ENCODE measurements around the gene CYTH4. TPM values are rescaled to one million over a fixed set of nuclear protein-coding genes. Genes with fewer than 3 reads are reported as not detected.
A peak's percentile ranks its signal among the peaks of the same experiment; 100 is the strongest.

The CYTH4 gene
- total and polyA plus RNA-seq, 2 experiments from 2014 or later = not detected

DNA sequence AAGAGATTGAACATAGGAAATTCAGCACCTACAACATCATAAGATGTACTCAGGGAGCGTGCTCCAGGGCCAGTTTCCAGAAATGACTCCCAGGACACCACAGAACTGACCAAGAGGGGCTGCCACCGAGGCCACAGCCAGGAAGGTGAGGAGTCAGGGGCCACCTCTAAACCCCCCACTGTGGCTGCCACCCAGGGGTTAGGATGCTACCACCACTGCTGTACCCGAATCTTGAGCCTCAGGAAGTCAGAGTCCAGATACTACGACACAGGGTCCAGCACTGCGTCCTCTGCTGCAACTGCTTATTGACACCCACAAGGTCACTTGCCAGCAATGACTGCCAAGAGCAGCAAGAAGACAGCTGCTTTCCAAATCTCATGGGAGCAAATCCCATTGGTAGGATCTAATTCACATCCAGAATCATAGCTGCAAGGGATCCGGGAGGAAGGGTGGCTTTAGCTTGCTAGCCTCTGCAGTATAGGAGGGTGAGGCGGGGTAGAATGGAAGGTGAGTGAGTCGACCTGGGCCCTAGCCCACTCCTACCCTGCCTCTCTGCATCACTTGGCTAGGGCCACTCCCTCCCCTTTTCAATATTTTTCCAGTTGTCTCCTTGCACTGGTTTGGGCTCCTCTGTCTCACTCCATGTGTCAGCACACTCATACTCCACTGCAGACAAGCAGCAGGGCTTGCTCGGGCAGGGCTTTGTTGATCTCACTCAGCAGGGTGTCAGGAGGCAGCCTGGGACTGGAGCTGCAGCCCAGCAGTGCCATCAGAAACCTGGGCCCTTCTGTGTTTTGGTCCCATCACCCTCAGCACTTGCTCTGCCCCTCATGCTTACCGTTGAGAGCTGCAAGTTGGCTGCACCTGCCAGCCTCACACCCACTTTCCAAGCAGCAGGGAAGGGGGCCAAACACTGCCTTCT is 18.1 kb upstream of the CYTH4 start (continued):
- TF ChIP-seq, protein P1, sequence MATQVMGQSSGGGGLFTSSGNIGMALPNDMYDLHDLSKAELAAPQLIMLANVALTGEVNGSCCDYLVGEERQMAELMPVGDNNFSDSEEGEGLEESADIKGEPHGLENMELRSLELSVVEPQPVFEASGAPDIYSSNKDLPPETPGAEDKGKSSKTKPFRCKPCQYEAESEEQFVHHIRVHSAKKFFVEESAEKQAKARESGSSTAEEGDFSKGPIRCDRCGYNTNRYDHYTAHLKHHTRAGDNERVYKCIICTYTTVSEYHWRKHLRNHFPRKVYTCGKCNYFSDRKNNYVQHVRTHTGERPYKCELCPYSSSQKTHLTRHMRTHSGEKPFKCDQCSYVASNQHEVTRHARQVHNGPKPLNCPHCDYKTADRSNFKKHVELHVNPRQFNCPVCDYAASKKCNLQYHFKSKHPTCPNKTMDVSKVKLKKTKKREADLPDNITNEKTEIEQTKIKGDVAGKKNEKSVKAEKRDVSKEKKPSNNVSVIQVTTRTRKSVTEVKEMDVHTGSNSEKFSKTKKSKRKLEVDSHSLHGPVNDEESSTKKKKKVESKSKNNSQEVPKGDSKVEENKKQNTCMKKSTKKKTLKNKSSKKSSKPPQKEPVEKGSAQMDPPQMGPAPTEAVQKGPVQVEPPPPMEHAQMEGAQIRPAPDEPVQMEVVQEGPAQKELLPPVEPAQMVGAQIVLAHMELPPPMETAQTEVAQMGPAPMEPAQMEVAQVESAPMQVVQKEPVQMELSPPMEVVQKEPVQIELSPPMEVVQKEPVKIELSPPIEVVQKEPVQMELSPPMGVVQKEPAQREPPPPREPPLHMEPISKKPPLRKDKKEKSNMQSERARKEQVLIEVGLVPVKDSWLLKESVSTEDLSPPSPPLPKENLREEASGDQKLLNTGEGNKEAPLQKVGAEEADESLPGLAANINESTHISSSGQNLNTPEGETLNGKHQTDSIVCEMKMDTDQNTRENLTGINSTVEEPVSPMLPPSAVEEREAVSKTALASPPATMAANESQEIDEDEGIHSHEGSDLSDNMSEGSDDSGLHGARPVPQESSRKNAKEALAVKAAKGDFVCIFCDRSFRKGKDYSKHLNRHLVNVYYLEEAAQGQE (IDR thresholded peaks at IDR 0.05; ENCODE audit: unreplicated experiment) = no peak
- TF ChIP-seq NANOG (IDR thresholded peaks at IDR 0.05; ENCODE audit: borderline replicate concordance) (no peak), STAT1 (IDR thresholded peaks at IDR 0.05; ENCODE audit: unreplicated experiment) (no peak)
- TF ChIP-seq, protein P2, sequence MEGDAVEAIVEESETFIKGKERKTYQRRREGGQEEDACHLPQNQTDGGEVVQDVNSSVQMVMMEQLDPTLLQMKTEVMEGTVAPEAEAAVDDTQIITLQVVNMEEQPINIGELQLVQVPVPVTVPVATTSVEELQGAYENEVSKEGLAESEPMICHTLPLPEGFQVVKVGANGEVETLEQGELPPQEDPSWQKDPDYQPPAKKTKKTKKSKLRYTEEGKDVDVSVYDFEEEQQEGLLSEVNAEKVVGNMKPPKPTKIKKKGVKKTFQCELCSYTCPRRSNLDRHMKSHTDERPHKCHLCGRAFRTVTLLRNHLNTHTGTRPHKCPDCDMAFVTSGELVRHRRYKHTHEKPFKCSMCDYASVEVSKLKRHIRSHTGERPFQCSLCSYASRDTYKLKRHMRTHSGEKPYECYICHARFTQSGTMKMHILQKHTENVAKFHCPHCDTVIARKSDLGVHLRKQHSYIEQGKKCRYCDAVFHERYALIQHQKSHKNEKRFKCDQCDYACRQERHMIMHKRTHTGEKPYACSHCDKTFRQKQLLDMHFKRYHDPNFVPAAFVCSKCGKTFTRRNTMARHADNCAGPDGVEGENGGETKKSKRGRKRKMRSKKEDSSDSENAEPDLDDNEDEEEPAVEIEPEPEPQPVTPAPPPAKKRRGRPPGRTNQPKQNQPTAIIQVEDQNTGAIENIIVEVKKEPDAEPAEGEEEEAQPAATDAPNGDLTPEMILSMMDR (conservative IDR thresholded peaks at IDR 0.05; ENCODE audit: low read depth in 2 of 2) = no peak
- TF ChIP-seq, protein P3, sequence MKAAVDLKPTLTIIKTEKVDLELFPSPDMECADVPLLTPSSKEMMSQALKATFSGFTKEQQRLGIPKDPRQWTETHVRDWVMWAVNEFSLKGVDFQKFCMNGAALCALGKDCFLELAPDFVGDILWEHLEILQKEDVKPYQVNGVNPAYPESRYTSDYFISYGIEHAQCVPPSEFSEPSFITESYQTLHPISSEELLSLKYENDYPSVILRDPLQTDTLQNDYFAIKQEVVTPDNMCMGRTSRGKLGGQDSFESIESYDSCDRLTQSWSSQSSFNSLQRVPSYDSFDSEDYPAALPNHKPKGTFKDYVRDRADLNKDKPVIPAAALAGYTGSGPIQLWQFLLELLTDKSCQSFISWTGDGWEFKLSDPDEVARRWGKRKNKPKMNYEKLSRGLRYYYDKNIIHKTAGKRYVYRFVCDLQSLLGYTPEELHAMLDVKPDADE (IDR thresholded peaks at IDR 0.05) = no peak

DNA sequence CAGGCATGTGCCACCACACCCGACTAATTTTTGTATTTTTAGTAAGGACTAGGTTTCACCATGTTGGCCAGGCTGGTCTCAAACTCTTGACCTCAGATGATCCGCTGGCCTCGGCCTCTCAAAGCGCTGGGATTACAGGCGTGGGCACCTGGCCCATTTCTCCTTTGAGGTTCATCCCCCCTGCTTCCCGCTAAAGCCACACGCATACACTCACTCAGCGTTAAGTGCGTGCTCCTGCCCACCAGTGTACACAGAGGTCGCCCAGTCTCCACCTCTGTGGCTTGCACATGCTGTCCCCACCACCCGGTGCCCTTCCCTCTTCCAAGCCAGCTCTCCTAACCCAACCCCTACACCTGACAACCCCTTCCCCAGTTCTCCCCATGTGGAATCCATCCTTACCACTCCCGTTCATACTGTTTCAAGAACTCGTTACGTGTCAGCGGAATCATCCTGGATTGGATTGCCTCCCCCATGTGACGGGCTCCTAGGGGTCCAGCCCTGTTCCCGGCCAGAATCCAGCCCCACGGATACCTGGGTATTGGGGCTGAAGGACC is 15.7 kb upstream of the CYTH4 start:
- no peaks in the 10 kb centered on the region; the same call in 1 of the 2 replicates for H4K20me1 ChIP-seq (replicated peaks; ENCODE audit: insufficient read depth)
- H3K4me2 ChIP-seq = no peak overlapping the region
- H3K79me2 ChIP-seq (replicated peaks; ENCODE audit: insufficient read depth) = no peaks in the 10 kb centered on the region
- no peaks in the 10 kb centered on the region for H3F3A ChIP-seq (replicated peaks; ENCODE audit: low read depth)
- no peaks in the 10 kb centered on the region for H3K27me3 ChIP-seq (ENCODE audit: insufficient read depth)
- H3K27ac ChIP-seq (ENCODE audit: low read depth) = no peak overlapping the region
- ATAC-seq = peak; percentile 57
- Mint-ChIP-seq H3K27ac (no peak overlapping the region; the same call in 1 of the 2 replicates), H3K4me3 (no peak overlapping the region), H3K4me1 (peaks cover 3% of the 10 kb centered on the region), H3K27me3 (ENCODE audit: insufficient read depth, low read depth, poor library complexity) (peaks cover 13% of the 10 kb centered on the region), H3K36me3 (ENCODE audit: low read depth) (peaks cover 4% of the 10 kb centered on the region; the same call in 2 of the 3 replicates), H3K9me3 (peaks cover 23% of the 10 kb centered on the region)
- peak overlapping the region; percentile 8; the same call in 1 of the 2 replicates for H3K4me3 ChIP-seq
- DNase-seq (ENCODE audit: low spot score) = no peak
- peak overlapping the region; percentile 77; the same call in 1 of the 2 replicates for H2AFZ ChIP-seq
- no peaks in the 10 kb centered on the region for H3K36me3 ChIP-seq (ENCODE audit: insufficient read depth)
- H3K9me2 ChIP-seq (ENCODE audit: insufficient read depth) = no peaks in the 10 kb centered on the region
- no peaks in the 10 kb centered on the region for H3K4me1 ChIP-seq (ENCODE audit: insufficient read depth)
- no peak for TF ChIP-seq NANOG (IDR thresholded peaks at IDR 0.05; ENCODE audit: borderline replicate concordance)
- TF ChIP-seq JUNB (IDR thresholded peaks at IDR 0.05; ENCODE audit: unreplicated experiment) = no peak
- TF ChIP-seq, protein P2 (conservative IDR thresholded peaks at IDR 0.05; ENCODE audit: low read depth in 2 of 2) = no peak
- no peak for TF ChIP-seq EZH2phosphoT487 (IDR thresholded peaks at IDR 0.05; ENCODE audit: unreplicated experiment)

Data from GM23338 (cell line).